BJ (cell line): ENCODE results near the gene MEIS3. TPM values are rescaled to one million over a fixed set of nuclear protein-coding genes. Genes with fewer than 3 reads are reported as not detected.
A peak's percentile ranks its signal among the peaks of the same experiment; 100 is the strongest.

ENCODE experiments used
- CTCF ChIA-PET: fragments of 350-600 bp; formaldehyde crosslinking; extraction: SDS; loops from one replicate; lab custom pipeline; 2021; ENCODE audit warnings: antibody characterized with exemption, inconsistent platforms; lab: Yijun Ruan, JAX
- POLR2A ChIA-PET: fragments of 300-600 bp; sonication (Branson Sonifier 250); formaldehyde crosslinking; extraction: SDS; loops from one replicate; lab custom pipeline; 2021; ENCODE audit warnings: antibody characterized with exemption; lab: Charles Lee
- DNase-seq: peaks from one replicate; pipeline ENCODE4 v3.0.0-alpha.2; 2011; ENCODE audit warnings: low read depth
- H3K27me3 ChIP-seq: 2 replicates; pipeline ENCODE4 v1.6.0; 2011; ENCODE audit warnings: low read length; ENCODE audit not compliant: control insufficient read depth, insufficient read depth
- H3K36me3 ChIP-seq: 2 replicates; pipeline ENCODE4 v1.5.1; 2011; ENCODE audit warnings: low read length; ENCODE audit not compliant: control insufficient read depth, insufficient read depth
- H3K4me3 ChIP-seq: 2 replicates; pipeline ENCODE4 v1.5.1; 2011; ENCODE audit warnings: low read depth, mild to moderate bottlenecking, control low read depth, low read length
- CTCF ChIP-seq: IDR thresholded peaks from 2 replicates; pipeline ENCODE4 v1.5.1; 2011; ENCODE audit warnings: low read depth, mild to moderate bottlenecking, control low read depth, inconsistent platforms, low read length, moderate library complexity; ENCODE audit not compliant: insufficient read depth
- polyA plus RNA-seq: library from polyadenylated mRNA; depleted of rRNA; stranded (reverse); fragments of >200 nt; gene quantifications from 2 replicates; pipeline ENCODE4 v1.2.3, GENCODE V29; 2011

Gene MEIS3
- polyA plus RNA-seq, 1 experiment = 51.3 TPM

GRCh38 chr19:47421244-47421786 is 2.0 kb upstream of the MEIS3 start:
- TF ChIP-seq CTCF = no peak
- Histone ChIP-seq H3K36me3 (peaks cover under 1% of the 10 kb centered on the region; the same call in 1 of the 2 replicates), H3K4me3 (no peak overlapping the region), H3K27me3 (peaks cover 32% of the 10 kb centered on the region)
- CTCF ChIA-PET = no interaction called here
- DNase-seq = no peak
- POLR2A ChIA-PET = no interaction called here

- no peak overlapping the region for H3K4me3 ChIP-seq
- POLR2A ChIA-PET = no interaction called here
- TF ChIP-seq CTCF = no peak
- H3K27me3 ChIP-seq = peaks cover 32% of the 10 kb centered on the region
- H3K36me3 ChIP-seq = peaks cover 5% of the 10 kb centered on the region; the same call in 1 of the 2 replicates
- DNase-seq = no peak
- CTCF ChIA-PET = interaction anchor here (1.0 to 1.4 kb wide), 3 partner anchors 8 to 295 kb away, joined by 3 to 6 read pairs (median 5); no protein-coding TSS in a partner anchor
These were observed 462 bp upstream of the MEIS3 start for GRCh38 chr19:47419789-47420188.

GRCh38 chr19:47418692-47419029 is 666 bp downstream of the MEIS3 start:
- no peak for DNase-seq
- CTCF ChIA-PET = interaction anchor here (0.8 to 1.4 kb wide), 3 partner anchors 9 to 70 kb away, joined by 3 to 6 read pairs (median 5); no protein-coding TSS in a partner anchor
- H3K4me3 ChIP-seq = peak overlapping the region; percentile 91
- H3K36me3 ChIP-seq = peaks cover 12% of the 10 kb centered on the region
- peaks cover 26% of the 10 kb centered on the region for H3K27me3 ChIP-seq
- POLR2A ChIA-PET = no interaction called here
- no peak for TF ChIP-seq CTCF

GRCh38 chr19:47417746-47418691 is 1.3 kb downstream of the MEIS3 start:
- DNase-seq = no peak
- Histone ChIP-seq H3K27me3 (peaks cover 22% of the 10 kb centered on the region), H3K4me3 (peak overlapping the region; percentile 91), H3K36me3 (peaks cover 14% of the 10 kb centered on the region)
- ChIA-PET POLR2A (no interaction called here), CTCF (interaction anchor here (0.8 kb wide), 1 partner anchor 27 kb away, joined by 3 read pairs; no protein-coding TSS in a partner anchor)
- no peak for TF ChIP-seq CTCF

GRCh38 chr19:47417107-47417745 is 2.1 kb downstream of the MEIS3 start:
- no peak for TF ChIP-seq CTCF
- Histone ChIP-seq H3K27me3 (peaks cover 14% of the 10 kb centered on the region), H3K4me3 (no peak overlapping the region; the same call in 1 of the 2 replicates), H3K36me3 (peaks cover 14% of the 10 kb centered on the region)
- DNase-seq = no peak
- CTCF ChIA-PET = no interaction called here
- POLR2A ChIA-PET = no interaction called here
